ENCODE measurements around the gene TRAF3IP1.
"Not testable (repeated sequence)": the region's sequence is repeated elsewhere in the genome, so short reads cannot be mapped to it uniquely, and the experiment has no call there.

The TRAF3IP1 gene

GRCh38 chr2:238382381-238382781, 62.1 kb downstream of the TRAF3IP1 start:
- no peak for DNase-seq

GRCh38 chr2:238383135-238383534, 62.8 kb downstream of the TRAF3IP1 start:
- no peak for DNase-seq

GRCh38 chr2:238383743-238384380, 63.5 kb downstream of the TRAF3IP1 start:
- DNase-seq, result no peak

- DNase-seq, result no peak
Measured at GRCh38 chr2:238387332-238387731, 67.0 kb downstream of the TRAF3IP1 start.

- no peak for DNase-seq
Measured at GRCh38 chr2:238388794-238389193, 68.5 kb downstream of the TRAF3IP1 start.

- DNase-seq, result no peak
Measured at GRCh38 chr2:238389988-238390589, 69.8 kb downstream of the TRAF3IP1 start.

GRCh38 chr2:238391042-238391689, 70.8 kb downstream of the TRAF3IP1 start:
- DNase-seq, result no peak

- no peak for DNase-seq
Measured at GRCh38 chr2:238396663-238397062, 76.3 kb downstream of the TRAF3IP1 start.

- peak; percentile 66 for DNase-seq
Measured at GRCh38 chr2:238397356-238397755, 77.0 kb downstream of the TRAF3IP1 start.

- DNase-seq, result no peak
Measured at GRCh38 chr2:238398577-238398976, 78.3 kb downstream of the TRAF3IP1 start.

GRCh38 chr2:238399094-238399493, 78.8 kb downstream of the TRAF3IP1 start:
- no peak for DNase-seq

GRCh38 chr2:238401551-238401950, 81.2 kb downstream of the TRAF3IP1 start:
- DNase-seq, result no peak

GRCh38 chr2:238403632-238404405, 83.5 kb downstream of the TRAF3IP1 start:
- DNase-seq, result no peak

- no peak for DNase-seq
Measured at GRCh38 chr2:238404406-238405216, 84.3 kb downstream of the TRAF3IP1 start.

GRCh38 chr2:238405217-238405555, 84.9 kb downstream of the TRAF3IP1 start:
- DNase-seq, result not testable (repeated sequence)

GRCh38 chr2:238406221-238406997, 86.1 kb downstream of the TRAF3IP1 start:
- DNase-seq, result peak; percentile 54

- DNase-seq, result no peak
Measured at GRCh38 chr2:238406998-238407285, 86.6 kb downstream of the TRAF3IP1 start.

GRCh38 chr2:238407566-238407965, 87.2 kb downstream of the TRAF3IP1 start:
- no peak for DNase-seq

- DNase-seq, result no peak
Measured at GRCh38 chr2:238408615-238409340, 88.5 kb downstream of the TRAF3IP1 start.

GRCh38 chr2:238409341-238410199, 89.3 kb downstream of the TRAF3IP1 start:
- DNase-seq, result peak; percentile 59
